SK-N-SH (cell line): ENCODE measurements around the gene NCF2. TPM values are rescaled to one million over a fixed set of nuclear protein-coding genes. Genes with fewer than 3 reads are reported as not detected.

Experiments used
- CTCF ChIA-PET: fragments of 300-600, 350-600 bp; formaldehyde crosslinking; extraction: SDS; loops from one replicate; lab custom pipeline; 2021; lab: Yijun Ruan, JAX
- POLR2A ChIA-PET: fragments of 350-600 bp; sonication (Branson Sonifier 250); formaldehyde crosslinking; extraction: SDS; loops from one replicate; lab custom pipeline; 2020; ENCODE audit warnings: antibody characterized with exemption, inconsistent platforms; lab: Yijun Ruan, JAX
- DNase-seq: peaks from one replicate; pipeline ENCODE4 v3.0.0; 2012
- H2AFZ ChIP-seq: fragments of 200-600 bp; sonication (generic); 2 replicates; pipeline ENCODE4 v1.8.1; 2016; ENCODE audit warnings: antibody characterized with exemption, mild to moderate bottlenecking, low read depth
- H3F3A ChIP-seq: fragments of 200-600 bp; sonication (generic); replicated peaks from 2 replicates; pipeline ENCODE3; 2016; ENCODE audit warnings: antibody characterized with exemption, mild to moderate bottlenecking; ENCODE audit not compliant: insufficient read depth
- H3K27ac ChIP-seq, 2 experiments: fragments of 200-500 bp in 1 of 2; fragments of 200-600 bp in 1 of 2; sonication (Bioruptor generic) in 1 of 2; sonication (generic), shearing (Covaris generic) in 1 of 2; 2 replicates each; pipeline versions ENCODE4 v1.5.1 to v1.6.1; 2014 to 2016; ENCODE audit warnings: low read depth in 2 of 2, inconsistent platforms in 1 of 2, low read length in 1 of 2, mild to moderate bottlenecking in 1 of 2, mixed read lengths in 1 of 2
- H3K27me3 ChIP-seq: fragments of 200-600 bp; sonication (generic), shearing (Covaris generic); 2 replicates; pipeline ENCODE4 v1.6.1; 2016; ENCODE audit warnings: mixed run types; ENCODE audit not compliant: insufficient read depth
- H3K36me3 ChIP-seq, 2 experiments: fragments of 200-500 bp in 1 of 2; fragments of 200-600 bp in 1 of 2; sonication (Bioruptor generic) in 1 of 2; sonication (generic) in 1 of 2; replicated peaks in 1 of 2; 2 replicates each; pipeline versions ENCODE3 to v1.5.1; 2014 to 2016; ENCODE audit warnings: low read length in 1 of 2, mild to moderate bottlenecking in 1 of 2; ENCODE audit not compliant: insufficient read depth in 2 of 2, control insufficient read depth in 1 of 2
- H3K4me1 ChIP-seq, 2 experiments: fragments of 200-500 bp in 1 of 2; fragments of 200-600 bp in 1 of 2; sonication (Bioruptor generic) in 1 of 2; sonication (generic), shearing (Covaris generic) in 1 of 2; 2 replicates each; pipeline versions ENCODE4 v1.5.1 to v1.6.1; 2014 to 2016; ENCODE audit warnings: low read depth in 1 of 2, low read length in 1 of 2, mixed run types in 1 of 2; ENCODE audit not compliant: insufficient read depth in 2 of 2, control insufficient read depth in 1 of 2
- H3K4me2 ChIP-seq: fragments of 200-600 bp; sonication (generic), shearing (Covaris generic); 2 replicates; pipeline ENCODE4 v1.6.1; 2017; ENCODE audit warnings: mixed run types
- H3K4me3 ChIP-seq, 2 experiments: fragments of 200-500 bp in 1 of 2; fragments of 200-600 bp in 1 of 2; sonication (Bioruptor generic) in 1 of 2; sonication (generic), shearing (Covaris generic) in 1 of 2; 2 replicates each; pipeline versions ENCODE4 v1.5.1 to v1.8.1; 2014 to 2016; ENCODE audit warnings: low read depth in 2 of 2, inconsistent platforms in 1 of 2, low read length in 1 of 2, mild to moderate bottlenecking in 1 of 2, mixed read lengths in 1 of 2, moderate library complexity in 1 of 2
- H3K79me2 ChIP-seq: fragments of 200-600 bp; sonication (generic); 2 replicates; pipeline ENCODE4 v1.8.1; 2017; ENCODE audit warnings: mild to moderate bottlenecking; ENCODE audit not compliant: insufficient read depth
- H3K9ac ChIP-seq: fragments of 200-600 bp; sonication (generic); 2 replicates; pipeline ENCODE4 v1.6.1; 2017; ENCODE audit warnings: mixed run types
- H3K9me2 ChIP-seq: fragments of 200-600 bp; sonication (generic); 2 replicates; pipeline ENCODE4 v1.6.1; 2017; ENCODE audit warnings: mixed run types
- H3K9me3 ChIP-seq: fragments of 200-600 bp; sonication (generic); 2 replicates; pipeline ENCODE4 v1.6.1; 2017; ENCODE audit warnings: mixed run types, mild to moderate bottlenecking, moderate library complexity
- H4K20me1 ChIP-seq: fragments of 200-600 bp; sonication (generic); 2 replicates; pipeline ENCODE4 v1.6.1; 2017; ENCODE audit warnings: mild to moderate bottlenecking, mixed run types; ENCODE audit not compliant: insufficient read depth
- CHD2 ChIP-seq: fragments of 150-350 bp; IDR thresholded peaks from 2 replicates; pipeline ENCODE4 v1.6.1; 2018; ENCODE audit warnings: low read length; ENCODE audit not compliant: partially characterized antibody
- CTCF ChIP-seq: fragments of 200-600 bp; sonication (generic); IDR thresholded peaks from 2 replicates; pipeline ENCODE4 v1.6.1; 2017; ENCODE audit warnings: antibody characterized with exemption, mild to moderate bottlenecking, moderate library complexity
- EP300 ChIP-seq, 2 experiments: IDR thresholded peaks; 2 replicates each; pipeline versions ENCODE4 v1.4.0 to v1.6.1; 2012; ENCODE audit warnings: borderline replicate concordance in 1 of 2, low read depth in 1 of 2, low read length in 1 of 2
- EZH2phosphoT487 ChIP-seq: fragments of 200-600 bp; sonication (generic); IDR thresholded peaks from 2 replicates; pipeline ENCODE4 v1.6.1; 2017; ENCODE audit warnings: low read depth, mixed run types, mild to moderate bottlenecking, antibody characterized with exemption, moderate library complexity, borderline replicate concordance
- FOXM1 ChIP-seq: IDR thresholded peaks from 2 replicates; pipeline ENCODE4 v1.4.0; 2012; ENCODE audit warnings: low read depth, mild to moderate bottlenecking
- GABPA ChIP-seq: IDR thresholded peaks from 2 replicates; pipeline ENCODE4 v1.4.0; 2012; ENCODE audit warnings: low read depth, mild to moderate bottlenecking
- MAX ChIP-seq: IDR thresholded peaks from 2 replicates; pipeline ENCODE4 v1.4.0; 2012; ENCODE audit warnings: low read depth
- NRF1 ChIP-seq: IDR thresholded peaks from 2 replicates; pipeline ENCODE4 v1.6.1; 2012; ENCODE audit warnings: low read depth, mild to moderate bottlenecking, low read length
- RCOR1 ChIP-seq: fragments of 150-350 bp; IDR thresholded peaks from 2 replicates; pipeline ENCODE4 v1.6.1; 2017; ENCODE audit warnings: antibody characterized with exemption, low read length
- REST ChIP-seq: IDR thresholded peaks from 2 replicates; pipeline ENCODE4 v1.6.1; 2012; ENCODE audit warnings: mild to moderate bottlenecking, low read depth, low read length, moderate library complexity
- RXRA ChIP-seq: IDR thresholded peaks from 2 replicates; pipeline ENCODE4 v1.4.0; 2012; ENCODE audit warnings: low read depth, mild to moderate bottlenecking, borderline replicate concordance
- SIN3A ChIP-seq: IDR thresholded peaks from 2 replicates; pipeline ENCODE4 v1.6.1; 2012; ENCODE audit warnings: low read depth, mild to moderate bottlenecking, low read length, moderate library complexity, borderline replicate concordance
- SMC3 ChIP-seq: IDR thresholded peaks from 2 replicates; pipeline ENCODE4 v1.6.1; 2012; ENCODE audit warnings: low read depth, low read length, improper control_type of control experiment
- TCF12 ChIP-seq: IDR thresholded peaks from 2 replicates; pipeline ENCODE4 v1.4.0; 2012
- TEAD4 ChIP-seq: IDR thresholded peaks from 2 replicates; pipeline ENCODE4 v1.4.0; 2012; ENCODE audit warnings: mild to moderate bottlenecking, borderline replicate concordance; ENCODE audit not compliant: insufficient read depth
- USF2 ChIP-seq: fragments of 150-350 bp; IDR thresholded peaks from 2 replicates; pipeline ENCODE4 v1.6.1; 2017; ENCODE audit warnings: antibody characterized with exemption, low read length, low read depth, borderline replicate concordance
- WGBS: methylation state at CpG from one replicate; pipeline ENCODE4 v1.1.6; 2017; ENCODE audit warnings: low lambda C conversion rate; 5-methylcytosine and 5-hydroxymethylcytosine counted together
- polyA plus RNA-seq, 3 experiments: library from polyadenylated mRNA; depleted of rRNA; stranded (reverse); fragments of >200 nt; gene quantifications; 2 replicates each; pipeline ENCODE4 v1.2.3, GENCODE V29; 2012

Gene NCF2
- polyA plus RNA-seq, 1 of the 3 experiments (the other 2 are of a cell fraction): 2.0 TPM

- Histone ChIP-seq H3K4me2 (no peak overlapping the region), H3K4me1 (0 out of 4 replicates have a peak, but pooled peaks cover 0 to 3% of the 10 kb centered on the region in 2 experiments), H3K27ac (no peak overlapping the region), H3K9ac (no peak overlapping the region), H4K20me1 (no peaks in the 10 kb centered on the region), H3K79me2 (peaks cover 5% of the 10 kb centered on the region; the same call in 1 of the 2 replicates), H3K9me2 (no peaks in the 10 kb centered on the region), H3K4me3 (no peak overlapping the region), H3K27me3 (no peaks in the 10 kb centered on the region), H3K36me3 (peaks cover 50 to 51% of the 10 kb centered on the region in 2 experiments), H3K9me3 (no peaks in the 10 kb centered on the region), H3F3A (peaks cover 5% of the 10 kb centered on the region), H2AFZ (no peak overlapping the region)
- ChIA-PET POLR2A (no interaction called here), CTCF (interaction anchor here (0.9 to 2.1 kb wide), 2 partner anchors 13 to 275 kb away, joined by 3 to 5 read pairs; no protein-coding TSS in a partner anchor)
- DNase-seq: no peak
- 96% methylated on average over 1 of the region's 1 CpG for WGBS
- TF ChIP-seq RCOR1: no peak
- TF ChIP-seq SMC3: no peak
- no peak for TF ChIP-seq TEAD4
- TF ChIP-seq GABPA: no peak
- TF ChIP-seq USF2: no peak
- no peak for TF ChIP-seq CHD2
- TF ChIP-seq TCF12: no peak
- no peak for TF ChIP-seq RXRA
- no peak for TF ChIP-seq CTCF
- no peak for TF ChIP-seq EZH2phosphoT487
Measured at GRCh38 chr1:183522104-183522503, 68.2 kb downstream of the NCF2 start.

GRCh38 chr1:183520379-183520778 is 69.9 kb downstream of the NCF2 start:
- no peaks in the 10 kb centered on the region for H3K9me2 ChIP-seq
- H3K9me3 ChIP-seq: no peaks in the 10 kb centered on the region
- H3K79me2 ChIP-seq: peaks cover 10% of the 10 kb centered on the region; the same call in 1 of the 2 replicates
- H3F3A ChIP-seq: no peaks in the 10 kb centered on the region
- DNase-seq: no peak
- H3K27ac ChIP-seq: no peak overlapping the region
- H3K36me3 ChIP-seq: peaks cover 55 to 58% of the 10 kb centered on the region in 2 experiments
- 95% methylated on average over 1 of the region's 1 CpG for WGBS
- POLR2A ChIA-PET: no interaction called here
- H3K4me3 ChIP-seq: no peak overlapping the region
- H2AFZ ChIP-seq: no peak overlapping the region
- TF ChIP-seq MAX (no peak), USF2 (no peak), NRF1 (no peak), CTCF (no peak), SIN3A (no peak), EP300 (IDR thresholded peaks at IDR 0.05; ENCODE audit: borderline replicate concordance in 1 of 2, low read depth in 1 of 2, low read length in 1 of 2) (no peak), FOXM1 (no peak), REST (no peak)
- H3K9ac ChIP-seq: no peak overlapping the region
- CTCF ChIA-PET: interaction anchor here (0.7 kb wide), 1 partner anchor 11 kb away, joined by 3 read pairs; no protein-coding TSS in a partner anchor
- 0 out of 2 replicates have a peak, but pooled peaks cover 4% of the 10 kb centered on the region for H4K20me1 ChIP-seq
- H3K4me1 ChIP-seq: peaks cover 0 to 3% of the 10 kb centered on the region in 2 experiments; a peak in 2 of 4 replicates
- H3K4me2 ChIP-seq: no peak overlapping the region
- H3K27me3 ChIP-seq: no peaks in the 10 kb centered on the region
